VCaP (cell line): Measurements from ENCODE around the gene ATP8B1.
"Not testable (repeated sequence)": the region's sequence is repeated elsewhere in the genome, so short reads cannot be mapped to it uniquely, and the experiment has no call there.

ENCODE experiments used
- H3K27ac ChIP-seq: fragments of 450-650 bp; 2 replicates; pipeline ENCODE4 v1.5.1; 2017
- CTCF ChIP-seq: fragments of 450-650 bp; conservative IDR thresholded peaks from 2 replicates; pipeline ENCODE4 v1.5.1; 2017; ENCODE audit warnings: mild to moderate bottlenecking, moderate library complexity

The ATP8B1 gene

DNA sequence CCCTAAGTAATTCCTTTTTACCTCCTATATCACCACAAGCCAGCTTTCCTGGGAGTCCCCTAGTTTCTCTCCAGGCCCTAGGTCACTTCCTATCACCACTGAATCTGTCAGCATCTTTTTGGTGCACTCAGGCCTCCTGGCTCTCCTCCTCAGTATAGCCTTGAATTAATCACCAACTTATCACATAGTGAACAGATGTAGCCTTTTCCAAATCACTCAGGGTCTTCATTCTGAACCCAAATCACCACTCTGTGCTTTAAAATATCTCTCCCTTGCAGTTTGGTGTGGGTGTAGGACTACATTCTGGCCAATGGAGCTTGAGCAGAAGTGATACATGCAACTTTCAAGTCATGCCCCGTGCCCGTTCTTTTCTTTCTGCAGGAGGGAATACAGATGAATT lies 29.6 kb upstream of the ATP8B1 start:
- H3K27ac ChIP-seq, result no peak overlapping the region
- TF ChIP-seq CTCF, result no peak

GRCh38 chr18:57831597-57832377 lies 28.7 kb upstream of the ATP8B1 start:
- no peak for TF ChIP-seq CTCF
- H3K27ac ChIP-seq, result no peak overlapping the region

DNA sequence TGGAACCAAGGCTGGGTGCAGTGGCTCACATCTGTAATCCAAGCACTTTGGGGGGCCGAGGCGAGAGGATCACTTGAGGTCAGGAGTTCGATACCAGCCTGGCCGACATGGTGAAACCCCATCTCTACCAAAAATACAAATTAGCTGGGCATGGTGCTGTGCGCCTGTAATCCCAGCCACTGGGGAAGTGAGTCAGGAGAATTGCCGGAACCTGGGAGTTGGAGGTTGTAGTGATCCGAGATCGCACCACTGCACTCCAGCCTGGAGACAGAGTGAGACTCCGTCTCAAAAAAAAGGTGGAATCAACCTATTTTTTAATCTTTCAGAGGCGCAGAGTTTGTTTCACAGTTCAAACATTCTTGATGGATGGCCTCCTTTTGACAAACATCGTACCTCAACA lies 24.5 kb upstream of the ATP8B1 start:
- H3K27ac ChIP-seq, result no peak overlapping the region
- no peak for TF ChIP-seq CTCF

- no peak overlapping the region for H3K27ac ChIP-seq
- no peak for TF ChIP-seq CTCF
Measured at GRCh38 chr18:57826252-57826651, 23.1 kb upstream of the ATP8B1 start.

DNA sequence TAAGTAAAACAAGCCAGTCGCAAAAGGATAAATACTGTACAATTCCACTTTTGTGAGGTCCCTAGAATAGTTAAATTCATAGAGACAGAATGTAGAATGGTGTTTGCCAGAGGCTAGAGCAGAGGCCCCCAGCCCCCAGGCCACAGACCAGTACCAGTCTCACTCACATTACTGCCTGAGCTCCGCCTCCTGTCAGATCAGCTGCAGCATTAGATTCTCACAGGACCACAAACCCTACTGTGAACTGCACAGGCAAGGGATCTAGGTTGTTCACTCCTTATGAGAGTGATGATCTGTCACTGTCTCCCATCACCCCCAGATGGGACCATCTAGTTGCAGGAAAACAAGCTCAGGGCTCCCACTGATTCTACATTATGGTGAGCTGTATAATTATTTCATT lies 17.5 kb upstream of the ATP8B1 start:
- not testable (repeated sequence) for H3K27ac ChIP-seq

GRCh38 chr18:57819671-57820460 lies 16.8 kb upstream of the ATP8B1 start:
- H3K27ac ChIP-seq, result peak overlapping the region; percentile 37
- no peak for TF ChIP-seq CTCF

DNA sequence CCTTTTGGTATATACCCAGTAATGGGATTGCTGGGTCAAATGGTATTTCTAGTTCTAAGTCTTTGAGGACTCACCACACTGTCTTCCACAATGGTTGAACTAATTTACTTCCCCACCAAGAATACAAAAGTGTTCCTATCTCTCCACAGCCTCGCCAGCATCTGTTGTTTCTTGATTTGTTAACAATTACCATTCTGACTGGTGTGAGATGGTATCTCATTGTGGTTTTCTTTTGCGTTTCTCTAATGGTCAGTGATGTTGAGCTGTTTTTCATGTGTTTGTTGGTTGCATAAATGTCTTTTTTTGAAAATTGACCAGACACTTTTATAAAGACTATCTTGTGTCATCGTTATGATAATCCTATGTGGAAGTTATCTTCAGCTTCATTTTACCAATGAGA lies 16.0 kb upstream of the ATP8B1 start:
- peak overlapping the region; percentile 37; the same call in 1 of the 2 replicates for H3K27ac ChIP-seq
- TF ChIP-seq CTCF, result no peak
